Measurements from ENCODE around the gene HES2.

HES2 gene

GRCh38 chr1:6396998-6397397 lies 22.7 kb downstream of the HES2 start:
- TF ChIP-seq EGR1 (IDR thresholded peaks at IDR 0.05) (no peak), REST (IDR thresholded peaks at IDR 0.05; ENCODE audit: low read depth) (no peak), NFIC (IDR thresholded peaks at IDR 0.05) (no peak), RAD21 (IDR thresholded peaks at IDR 0.05; ENCODE audit: low read depth) (peak; percentile 35), YY1 (IDR thresholded peaks at IDR 0.05; ENCODE audit: low read depth) (no peak)

- TF ChIP-seq TCF12 (IDR thresholded peaks at IDR 0.05; ENCODE audit: low read depth) (peak; percentile 35; the same call in 1 of the 2 replicates), EGR1 (IDR thresholded peaks at IDR 0.05) (no peak), FOXM1 (IDR thresholded peaks at IDR 0.05; ENCODE audit: borderline replicate concordance, low read depth) (no peak), NFIC (IDR thresholded peaks at IDR 0.05) (peak; percentile 21; the same call in 1 of the 2 replicates), RAD21 (IDR thresholded peaks at IDR 0.05; ENCODE audit: low read depth) (no peak), ZBTB7A (IDR thresholded peaks at IDR 0.05; ENCODE audit: low read depth) (peak; percentile 43; the same call in 1 of the 2 replicates), TEAD4 (IDR thresholded peaks at IDR 0.05) (0 out of 2 replicates have a peak, but pooled peaks have one; percentile 16), YY1 (IDR thresholded peaks at IDR 0.05; ENCODE audit: low read depth) (no peak), CREB1 (IDR thresholded peaks at IDR 0.05; ENCODE audit: low read depth) (no peak), CEBPB (IDR thresholded peaks at IDR 0.05) (no peak), TAF1 (IDR thresholded peaks at IDR 0.05; ENCODE audit: low read depth) (no peak; the same call in 1 of the 2 replicates), EP300 (IDR thresholded peaks at IDR 0.05; ENCODE audit: borderline replicate concordance) (no peak), MAX (IDR thresholded peaks at IDR 0.05) (peak; percentile 94), REST (IDR thresholded peaks at IDR 0.05; ENCODE audit: low read depth) (no peak)
- TF ChIP-seq, protein P1, sequence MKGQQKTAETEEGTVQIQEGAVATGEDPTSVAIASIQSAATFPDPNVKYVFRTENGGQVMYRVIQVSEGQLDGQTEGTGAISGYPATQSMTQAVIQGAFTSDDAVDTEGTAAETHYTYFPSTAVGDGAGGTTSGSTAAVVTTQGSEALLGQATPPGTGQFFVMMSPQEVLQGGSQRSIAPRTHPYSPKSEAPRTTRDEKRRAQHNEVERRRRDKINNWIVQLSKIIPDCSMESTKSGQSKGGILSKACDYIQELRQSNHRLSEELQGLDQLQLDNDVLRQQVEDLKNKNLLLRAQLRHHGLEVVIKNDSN (IDR thresholded peaks at IDR 0.05): peak; percentile 50; the same call in 1 of the 2 replicates
Measured at GRCh38 chr1:6393400-6394187, 26.1 kb downstream of the HES2 start, which contains the start of gene ACOT7. TSS of gene ACOT7 (minus strand) at chr1:6393767. CDS start at chr1:6393399, 368 bp downstream.

DNA sequence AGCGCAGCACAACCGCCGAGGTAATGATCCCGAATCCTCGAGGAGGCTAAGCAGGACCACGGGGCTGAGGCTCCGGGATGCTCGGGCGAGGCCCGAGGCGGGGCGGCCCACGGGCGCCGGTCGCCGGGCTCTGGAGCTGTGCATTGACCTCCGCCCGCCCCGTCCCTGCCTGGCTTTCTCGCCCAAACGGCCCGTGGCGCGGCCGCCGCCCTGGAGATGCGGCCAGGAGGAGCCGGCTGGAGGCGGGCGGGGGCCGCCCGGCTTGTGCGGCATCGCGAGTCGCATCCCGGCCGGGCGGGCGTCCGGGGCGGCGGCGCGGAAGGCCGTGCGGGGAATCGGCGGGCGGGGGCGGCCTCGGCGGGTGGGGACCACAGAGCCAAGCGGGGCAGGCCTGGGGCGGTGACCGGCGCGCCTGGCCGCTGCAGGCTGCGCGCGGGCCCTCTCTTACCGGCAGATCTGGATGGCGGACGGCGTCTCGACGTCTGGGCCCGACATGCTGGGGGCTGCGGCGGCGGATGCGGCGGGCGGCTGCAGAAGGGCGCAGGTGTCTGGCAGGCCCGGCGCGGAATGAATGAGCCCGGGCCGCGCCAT lies 26.8 kb downstream of the HES2 start:
- TF ChIP-seq YY1 (IDR thresholded peaks at IDR 0.05; ENCODE audit: low read depth): peak; percentile 70
- TF ChIP-seq NFIC (IDR thresholded peaks at IDR 0.05): no peak
- no peak for TF ChIP-seq ZBTB7A (IDR thresholded peaks at IDR 0.05; ENCODE audit: low read depth)
- TF ChIP-seq CREB1 (IDR thresholded peaks at IDR 0.05; ENCODE audit: low read depth): no peak
- TF ChIP-seq EP300 (IDR thresholded peaks at IDR 0.05; ENCODE audit: borderline replicate concordance): peak; percentile 6; the same call in 1 of the 2 replicates
- TF ChIP-seq, protein P1 (IDR thresholded peaks at IDR 0.05): no peak; the same call in 1 of the 2 replicates
- no peak for TF ChIP-seq REST (IDR thresholded peaks at IDR 0.05; ENCODE audit: low read depth)
- no peak for TF ChIP-seq CEBPB (IDR thresholded peaks at IDR 0.05)
- TF ChIP-seq TAF1 (IDR thresholded peaks at IDR 0.05; ENCODE audit: low read depth): peak; percentile 65; the same call in 1 of the 2 replicates
- no peak for TF ChIP-seq TEAD4 (IDR thresholded peaks at IDR 0.05)
- no peak for TF ChIP-seq FOXM1 (IDR thresholded peaks at IDR 0.05; ENCODE audit: borderline replicate concordance, low read depth)
- TF ChIP-seq EGR1 (IDR thresholded peaks at IDR 0.05): no peak
